Measurements from ENCODE around the gene OVCA2.

DNA sequence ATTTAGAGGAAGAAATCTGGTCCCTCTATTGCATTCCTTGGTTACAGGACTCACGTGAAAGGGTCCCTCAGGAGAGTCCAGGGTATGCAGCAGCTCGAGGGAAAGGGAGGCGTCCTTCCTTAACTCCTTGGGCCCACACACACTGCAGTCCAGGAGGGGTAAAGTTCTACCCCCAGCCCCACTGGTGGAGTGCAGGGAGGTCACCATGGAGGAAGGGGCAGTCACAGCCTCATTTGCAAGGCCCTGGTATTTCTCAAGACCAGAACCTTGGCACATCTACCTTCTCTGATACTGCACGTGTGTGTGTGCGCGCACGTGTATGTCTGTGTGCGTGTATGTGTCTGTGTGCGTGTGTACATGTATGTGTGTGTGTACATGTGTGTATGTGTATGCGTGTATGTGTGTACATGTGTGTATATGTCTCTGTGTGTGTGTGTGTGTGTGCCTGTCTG is 24.2 kb downstream of the OVCA2 start:
- TF ChIP-seq POLR2AphosphoS5 (IDR thresholded peaks at IDR 0.05; ENCODE audit: low read depth, low read length) (no peak), TCF7L2 (IDR thresholded peaks at IDR 0.05; ENCODE audit: low read depth, low read length) (no peak)
- TF ChIP-seq, protein P1, sequence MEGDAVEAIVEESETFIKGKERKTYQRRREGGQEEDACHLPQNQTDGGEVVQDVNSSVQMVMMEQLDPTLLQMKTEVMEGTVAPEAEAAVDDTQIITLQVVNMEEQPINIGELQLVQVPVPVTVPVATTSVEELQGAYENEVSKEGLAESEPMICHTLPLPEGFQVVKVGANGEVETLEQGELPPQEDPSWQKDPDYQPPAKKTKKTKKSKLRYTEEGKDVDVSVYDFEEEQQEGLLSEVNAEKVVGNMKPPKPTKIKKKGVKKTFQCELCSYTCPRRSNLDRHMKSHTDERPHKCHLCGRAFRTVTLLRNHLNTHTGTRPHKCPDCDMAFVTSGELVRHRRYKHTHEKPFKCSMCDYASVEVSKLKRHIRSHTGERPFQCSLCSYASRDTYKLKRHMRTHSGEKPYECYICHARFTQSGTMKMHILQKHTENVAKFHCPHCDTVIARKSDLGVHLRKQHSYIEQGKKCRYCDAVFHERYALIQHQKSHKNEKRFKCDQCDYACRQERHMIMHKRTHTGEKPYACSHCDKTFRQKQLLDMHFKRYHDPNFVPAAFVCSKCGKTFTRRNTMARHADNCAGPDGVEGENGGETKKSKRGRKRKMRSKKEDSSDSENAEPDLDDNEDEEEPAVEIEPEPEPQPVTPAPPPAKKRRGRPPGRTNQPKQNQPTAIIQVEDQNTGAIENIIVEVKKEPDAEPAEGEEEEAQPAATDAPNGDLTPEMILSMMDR (IDR thresholded peaks at IDR 0.05) = no peak
